MV-4-11 (cell line): ENCODE results near the gene IL36G.

Source experiments
- DNase-seq: peaks from one replicate; lab custom pipeline; 2025; lab: John Stamatoyannopoulos, UW

The IL36G gene

GRCh38 chr2:112972423-112973086 is 5.3 kb upstream of the IL36G start:
- no peak for DNase-seq

- DNase-seq, result no peak
Observed at GRCh38 chr2:112973156-112973555, 4.7 kb upstream of the IL36G start.

GRCh38 chr2:112979731-112980130 is 1.9 kb downstream of the IL36G start:
- DNase-seq, result no peak

GRCh38 chr2:112980537-112980936 is 2.7 kb downstream of the IL36G start:
- no peak for DNase-seq

GRCh38 chr2:112985090-112985489 is 7.3 kb downstream of the IL36G start:
- no peak for DNase-seq

- no peak for DNase-seq
Observed at GRCh38 chr2:112989611-112990010, 11.8 kb downstream of the IL36G start.

GRCh38 chr2:112993831-112994230 is 16.0 kb downstream of the IL36G start:
- DNase-seq, result no peak

- DNase-seq, result no peak
Observed at GRCh38 chr2:112994648-112995047, 16.8 kb downstream of the IL36G start.

- DNase-seq, result no peak
Observed at GRCh38 chr2:112995346-112995920, 17.6 kb downstream of the IL36G start.

GRCh38 chr2:112996635-112997034 is 18.8 kb downstream of the IL36G start:
- no peak for DNase-seq

- no peak for DNase-seq
Observed at GRCh38 chr2:112997151-112997550, 19.3 kb downstream of the IL36G start.

GRCh38 chr2:113000436-113000835 is 22.6 kb downstream of the IL36G start:
- DNase-seq, result no peak

GRCh38 chr2:113002677-113003076 is 24.9 kb downstream of the IL36G start:
- DNase-seq, result no peak

GRCh38 chr2:113005030-113005509 is 27.3 kb downstream of the IL36G start, which contains the start of gene IL36A:
Gene IL36A, plus strand, starts transcription at chr2:113005459. Its CDS starts 413 bp downstream, at chr2:113005872.
- DNase-seq, result peak; percentile 10

GRCh38 chr2:113007250-113007649 is 29.4 kb downstream of the IL36G start:
- no peak for DNase-seq

GRCh38 chr2:113009622-113010021 is 31.8 kb downstream of the IL36G start:
- DNase-seq, result no peak

GRCh38 chr2:113010088-113010487 is 32.3 kb downstream of the IL36G start:
- DNase-seq, result no peak

- no peak for DNase-seq
Observed at GRCh38 chr2:113011108-113011507, 33.3 kb downstream of the IL36G start.

- DNase-seq, result no peak
Observed at GRCh38 chr2:113012436-113013335, 34.9 kb downstream of the IL36G start.

- DNase-seq, result no peak
Observed at GRCh38 chr2:113013336-113013661, 35.5 kb downstream of the IL36G start.

GRCh38 chr2:113014067-113014466 is 36.3 kb downstream of the IL36G start:
- no peak for DNase-seq

- DNase-seq, result no peak
Observed at GRCh38 chr2:113015042-113015441, 37.2 kb downstream of the IL36G start.

GRCh38 chr2:113015655-113016054 is 37.8 kb downstream of the IL36G start:
- no peak for DNase-seq
